ENCODE measurements around the gene ONECUT3. TPM values are rescaled to one million over a fixed set of nuclear protein-coding genes. Genes with fewer than 3 reads are reported as not detected.

The ONECUT3 gene
- polyA plus RNA-seq, 1 of the 3 experiments (the other 2 are of a cell fraction), result not detected

GRCh38 chr19:1754636-1755466 lies 1.5 kb downstream of the ONECUT3 start:
- Histone ChIP-seq H3K27me3 (ENCODE audit: insufficient read depth) (peaks cover 86% of the 10 kb centered on the region), H3K4me2 (no peak overlapping the region), H3K79me2 (ENCODE audit: insufficient read depth) (no peaks in the 10 kb centered on the region), H3K27ac (ENCODE audit: low read depth in 2 of 2, low read length in 1 of 2) (no peak overlapping the region), H4K20me1 (ENCODE audit: insufficient read depth) (peaks cover 44% of the 10 kb centered on the region), H3K4me1 (ENCODE audit: control insufficient read depth in 1 of 2, insufficient read depth in 2 of 2, low read depth in 1 of 2, low read length in 1 of 2) (no peaks in the 10 kb centered on the region), H3K9ac (no peak overlapping the region), H3K9me3 (no peaks in the 10 kb centered on the region), H3K36me3 (replicated peaks in 1 of 2; ENCODE audit: control insufficient read depth in 1 of 2, insufficient read depth in 2 of 2, low read length in 1 of 2) (no peaks in the 10 kb centered on the region), H3K4me3 (ENCODE audit: low read depth in 2 of 2, low read length in 1 of 2) (no peak overlapping the region), H3K9me2 (no peaks in the 10 kb centered on the region), H2AFZ (ENCODE audit: low read depth) (no peak overlapping the region), H3F3A (replicated peaks; ENCODE audit: insufficient read depth) (no peaks in the 10 kb centered on the region)
- no peak for DNase-seq
- 2% methylated on average over 13 of the region's 80 CpGs for WGBS (ENCODE audit: low lambda C conversion rate)
- no peak for TF ChIP-seq SIN3A (IDR thresholded peaks at IDR 0.05; ENCODE audit: borderline replicate concordance, low read depth, low read length)
- TF ChIP-seq REST (IDR thresholded peaks at IDR 0.05; ENCODE audit: low read depth, low read length), result no peak
- no peak for TF ChIP-seq ELF1 (IDR thresholded peaks at IDR 0.05)
- no peak for TF ChIP-seq EP300 (IDR thresholded peaks at IDR 0.05; ENCODE audit: borderline replicate concordance in 1 of 2, low read depth in 1 of 2, low read length in 1 of 2)
- TF ChIP-seq RXRA (IDR thresholded peaks at IDR 0.05; ENCODE audit: borderline replicate concordance, low read depth), result no peak
- no peak for TF ChIP-seq MEF2A (IDR thresholded peaks at IDR 0.05; ENCODE audit: borderline replicate concordance, low read depth)
- TF ChIP-seq TEAD4 (IDR thresholded peaks at IDR 0.05; ENCODE audit: borderline replicate concordance, insufficient read depth), result no peak
- no peak for TF ChIP-seq CHD2 (IDR thresholded peaks at IDR 0.05; ENCODE audit: low read length, partially characterized antibody)
- TF ChIP-seq RFX5 (IDR thresholded peaks at IDR 0.05; ENCODE audit: low read length), result no peak
- no peak for TF ChIP-seq PBX3 (IDR thresholded peaks at IDR 0.05)
- TF ChIP-seq CTCF (IDR thresholded peaks at IDR 0.05), result no peak
- no peak for TF ChIP-seq USF2 (IDR thresholded peaks at IDR 0.05; ENCODE audit: borderline replicate concordance, low read depth, low read length)
- TF ChIP-seq TAF1 (IDR thresholded peaks at IDR 0.05; ENCODE audit: borderline replicate concordance, low read depth, low read length), result no peak
- no peak for TF ChIP-seq FOSL2 (IDR thresholded peaks at IDR 0.05; ENCODE audit: borderline replicate concordance, low read depth)
- TF ChIP-seq MXI1 (IDR thresholded peaks at IDR 0.05; ENCODE audit: low read depth, low read length), result no peak
- TF ChIP-seq FOXM1 (IDR thresholded peaks at IDR 0.05; ENCODE audit: low read depth), result no peak
- no peak for TF ChIP-seq GABPA (IDR thresholded peaks at IDR 0.05; ENCODE audit: low read depth)
- no peak for TF ChIP-seq IRF3 (IDR thresholded peaks at IDR 0.05; ENCODE audit: low read depth, low read length)
- ChIA-PET CTCF (interaction anchor here (0.7 to 4.2 kb wide), 7 partner anchors 8 to 209 kb away, joined by 3 to 20 read pairs (median 4); no protein-coding TSS in a partner anchor), POLR2A (no interaction called here)
